ENCODE measurements around the gene HIRA.
"Not testable (repeated sequence)": the region's sequence is repeated elsewhere in the genome, so short reads cannot be mapped to it uniquely, and the experiment has no call there.

Gene HIRA

GRCh38 chr22:19368876-19369275 is 62.7 kb downstream of the HIRA start:
- TF ChIP-seq CTCF (IDR thresholded peaks at IDR 0.05; ENCODE audit: unreplicated experiment in 3 of 3) = no peak
- Mint-ChIP-seq H3K27me3 (ENCODE audit: low read depth) (no peaks in the 10 kb centered on the region), H3K4me1 (no peaks in the 10 kb centered on the region), H3K27ac (no peak overlapping the region), H3K4me3 (no peak overlapping the region), H3K9me3 (no peaks in the 10 kb centered on the region), H3K36me3 (ENCODE audit: low read depth) (peaks cover 57% of the 10 kb centered on the region)

- Mint-ChIP-seq H3K4me1 (no peaks in the 10 kb centered on the region), H3K4me3 (no peak overlapping the region), H3K36me3 (ENCODE audit: low read depth) (peaks cover 49% of the 10 kb centered on the region), H3K27ac (no peak overlapping the region), H3K9me3 (no peaks in the 10 kb centered on the region), H3K27me3 (ENCODE audit: low read depth) (no peaks in the 10 kb centered on the region)
- TF ChIP-seq CTCF (IDR thresholded peaks at IDR 0.05; ENCODE audit: unreplicated experiment in 3 of 3) = no peak
Observed at GRCh38 chr22:19367763-19368367, 63.7 kb downstream of the HIRA start.

- H3K9me3 Mint-ChIP-seq; H3K4me3 Mint-ChIP-seq; H3K27me3 Mint-ChIP-seq (ENCODE audit: low read depth); H3K4me1 Mint-ChIP-seq; H3K27ac Mint-ChIP-seq: not testable (repeated sequence)
- peaks cover 55% of the 10 kb centered on the region for H3K36me3 Mint-ChIP-seq (ENCODE audit: low read depth)
Observed at GRCh38 chr22:19363541-19363940, 68.0 kb downstream of the HIRA start.

GRCh38 chr22:19361501-19362103 is 69.9 kb downstream of the HIRA start:
- Mint-ChIP-seq H3K27ac (peak overlapping the region in 1 of 3 experiments; percentile 31), H3K27me3 (ENCODE audit: low read depth) (peaks cover 3% of the 10 kb centered on the region), H3K9me3 (no peaks in the 10 kb centered on the region), H3K4me1 (no peaks in the 10 kb centered on the region), H3K4me3 (no peak overlapping the region), H3K36me3 (ENCODE audit: low read depth) (peaks cover 48% of the 10 kb centered on the region)
- no peak for TF ChIP-seq CTCF (IDR thresholded peaks at IDR 0.05; ENCODE audit: unreplicated experiment in 3 of 3)

- no peaks in the 10 kb centered on the region for H3K4me1 Mint-ChIP-seq
Observed at GRCh38 chr22:19360862-19361261, 70.7 kb downstream of the HIRA start.

GRCh38 chr22:19360300-19360792 is 71.2 kb downstream of the HIRA start:
- Mint-ChIP-seq H3K36me3 (ENCODE audit: low read depth) (peaks cover 46% of the 10 kb centered on the region), H3K27ac (no peak overlapping the region), H3K4me3 (no peak overlapping the region), H3K4me1 (no peaks in the 10 kb centered on the region), H3K9me3 (no peaks in the 10 kb centered on the region), H3K27me3 (ENCODE audit: low read depth) (peaks cover 3% of the 10 kb centered on the region)
- no peak for TF ChIP-seq CTCF (IDR thresholded peaks at IDR 0.05; ENCODE audit: unreplicated experiment in 3 of 3)

More at GRCh38 chr22:19360862-19361261, 70.7 kb downstream of the HIRA start:
- TF ChIP-seq CTCF (IDR thresholded peaks at IDR 0.05; ENCODE audit: unreplicated experiment in 3 of 3) = no peak
- H3K27me3 Mint-ChIP-seq (ENCODE audit: low read depth) = peaks cover 3% of the 10 kb centered on the region
- H3K27ac Mint-ChIP-seq = no peak overlapping the region
- H3K4me3 Mint-ChIP-seq = no peak overlapping the region
- H3K9me3 Mint-ChIP-seq = no peaks in the 10 kb centered on the region
- peaks cover 46% of the 10 kb centered on the region for H3K36me3 Mint-ChIP-seq (ENCODE audit: low read depth)
